GM18502 (cell line): Measurements from ENCODE around the gene TM9SF1.

Experiments
- ATAC-seq: cut with Tn5 transposase; IDR thresholded peaks from one replicate; pipeline ENCODE4 v1.9.1; 2021; ENCODE audit warnings: mild to moderate bottlenecking; ENCODE audit not compliant: unreplicated experiment, poor library complexity

Gene TM9SF1

GRCh38 chr14:24198814-24199524 lies 3.7 kb upstream of the TM9SF1 start:
- no peak for ATAC-seq

- ATAC-seq = no peak
These were observed 1.8 kb upstream of the TM9SF1 start for GRCh38 chr14:24197056-24197450.

GRCh38 chr14:24196071-24197055 lies 1.1 kb upstream of the TM9SF1 start:
- peak; percentile 13 for ATAC-seq

- ATAC-seq = no peak
These were observed 412 bp downstream of the TM9SF1 start for GRCh38 chr14:24194873-24195185.

- no peak for ATAC-seq
These were observed 912 bp downstream of the TM9SF1 start for GRCh38 chr14:24194186-24194872.

- no peak for ATAC-seq
These were observed 2.3 kb downstream of the TM9SF1 start for GRCh38 chr14:24192933-24193332.

GRCh38 chr14:24190416-24190815 lies 4.8 kb downstream of the TM9SF1 start:
- no peak for ATAC-seq

- ATAC-seq = no peak
These were observed 5.8 kb downstream of the TM9SF1 start for GRCh38 chr14:24189460-24189859.

- ATAC-seq = no peak
These were observed 6.2 kb downstream of the TM9SF1 start for GRCh38 chr14:24189059-24189375.

GRCh38 chr14:24188251-24189058 lies 6.8 kb downstream of the TM9SF1 start, which contains the start of gene IPO4:
Gene IPO4 (minus strand): TSS chr14:24188816. CDS start chr14:24188787, 29 bp downstream.
- ATAC-seq = peak; percentile 84

GRCh38 chr14:24187539-24187915 lies 7.7 kb downstream of the TM9SF1 start:
- no peak for ATAC-seq

GRCh38 chr14:24186831-24187538 lies 8.3 kb downstream of the TM9SF1 start:
- ATAC-seq = no peak

GRCh38 chr14:24185741-24186140 lies 9.5 kb downstream of the TM9SF1 start:
- ATAC-seq = no peak

- ATAC-seq = no peak
These were observed 10.2 kb downstream of the TM9SF1 start for GRCh38 chr14:24185026-24185425.

GRCh38 chr14:24184104-24184970 lies 10.9 kb downstream of the TM9SF1 start:
- no peak for ATAC-seq

GRCh38 chr14:24183014-24183481 lies 12.2 kb downstream of the TM9SF1 start:
- no peak for ATAC-seq

GRCh38 chr14:24182110-24182882 lies 12.9 kb downstream of the TM9SF1 start:
- no peak for ATAC-seq
